Measurements from ENCODE around the gene CASTOR1. TPM values are rescaled to one million over a fixed set of nuclear protein-coding genes. Genes with fewer than 3 reads are reported as not detected.
A peak's percentile ranks its signal among the peaks of the same experiment; 100 is the strongest.

Gene CASTOR1
- total RNA-seq, 2 experiments from 2014 or later = 3.6 to 4.0 TPM

- Mint-ChIP-seq H3K4me3 (peak overlapping the region; percentile 71), H3K27me3 (no peaks in the 10 kb centered on the region), H3K9me3 (no peaks in the 10 kb centered on the region), H3K4me1 (ENCODE audit: low read depth) (peaks cover 34% of the 10 kb centered on the region), H3K27ac (peak overlapping the region; percentile 69), H3K36me3 (peaks cover 45% of the 10 kb centered on the region)
- intact Hi-C loops (cut with micrococcal nuclease) = loop anchor here (1.0 to 10.0 kb wide), 2 partner anchors 24 to 498 kb away; partner anchors contain the start of genes UQCR10 and ZMAT5
- ChIA-PET CTCF (interaction anchor here (0.6 to 7.9 kb wide), 29 partner anchors 9 to 452 kb away, joined by 3 to 154 read pairs (median 5); partner anchors contain the start of genes CASTOR1, LIF and RNF215), POLR2A (interaction anchor here (1.0 to 1.6 kb wide), 3 partner anchors 19 to 125 kb away, joined by 3 to 4 read pairs (median 3); partner anchors contain the start of gene RNF215)
- DNase-seq = peak; percentile 86
Observed at GRCh38 chr22:30262917-30263741, 26.2 kb downstream of the CASTOR1 start.

- no peak for DNase-seq
- Mint-ChIP-seq H3K27ac (peak overlapping the region; percentile 67), H3K9me3 (no peaks in the 10 kb centered on the region), H3K27me3 (no peaks in the 10 kb centered on the region), H3K4me1 (ENCODE audit: low read depth) (peaks cover 30% of the 10 kb centered on the region), H3K4me3 (no peak overlapping the region), H3K36me3 (peaks cover 41% of the 10 kb centered on the region)
- ChIA-PET CTCF (interaction anchor here (1.7 to 7.9 kb wide), 4 partner anchors 19 to 155 kb away, joined by 7 to 154 read pairs (median 13); partner anchors contain the start of gene CASTOR1), POLR2A (interaction anchor here (1.6 kb wide), 1 partner anchor 29 kb away, joined by 3 read pairs; no protein-coding TSS in a partner anchor)
- intact Hi-C loops (cut with micrococcal nuclease) = loop anchor here (10.0 kb wide), 1 partner anchor 497 kb away; the partner anchor contains the start of genes UQCR10 and ZMAT5
Observed at GRCh38 chr22:30262112-30262511, 27.2 kb downstream of the CASTOR1 start.

DNA sequence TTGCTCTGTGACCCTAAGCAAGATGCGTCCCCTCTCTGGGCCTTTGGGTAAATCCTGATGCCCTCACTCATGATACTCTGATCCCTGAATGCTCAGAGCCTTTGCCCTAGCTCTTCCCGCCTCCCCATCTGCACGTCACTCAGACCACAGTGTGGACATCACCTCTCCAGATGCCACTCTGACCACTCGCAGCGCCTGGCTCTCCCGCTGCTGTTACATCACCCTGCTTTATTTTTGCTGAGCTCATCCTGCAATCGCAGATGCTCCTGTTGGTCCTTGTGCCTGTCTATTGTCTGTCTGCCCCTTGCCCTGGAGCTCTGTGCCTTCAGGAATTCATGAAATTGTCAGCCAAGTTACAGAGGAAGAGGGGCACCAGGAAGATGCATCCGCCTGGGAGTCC lies 28.2 kb downstream of the CASTOR1 start:
- Mint-ChIP-seq H3K27ac (peak overlapping the region; percentile 10), H3K4me3 (no peak overlapping the region), H3K4me1 (ENCODE audit: low read depth) (peaks cover 30% of the 10 kb centered on the region), H3K27me3 (no peaks in the 10 kb centered on the region), H3K36me3 (peaks cover 33% of the 10 kb centered on the region), H3K9me3 (no peaks in the 10 kb centered on the region)
- ChIA-PET CTCF (interaction anchor here (0.9 to 7.9 kb wide), 5 partner anchors 17 to 154 kb away, joined by 3 to 154 read pairs (median 7); partner anchors contain the start of gene CASTOR1), POLR2A (interaction anchor here (1.4 kb wide), 1 partner anchor 27 kb away, joined by 6 read pairs; no protein-coding TSS in a partner anchor)
- intact Hi-C loops (cut with micrococcal nuclease) = loop anchor here (10.0 kb wide), 1 partner anchor 496 kb away; the partner anchor contains the start of genes UQCR10 and ZMAT5
- no peak for DNase-seq

- H3K9me3 Mint-ChIP-seq = no peaks in the 10 kb centered on the region
- H3K36me3 Mint-ChIP-seq = peaks cover 29% of the 10 kb centered on the region
- DNase-seq = no peak
- intact Hi-C loops (cut with micrococcal nuclease) = loop anchor here (10.0 kb wide), 1 partner anchor 496 kb away; the partner anchor contains the start of genes UQCR10 and ZMAT5
- CTCF ChIA-PET = interaction anchor here (0.9 to 7.9 kb wide), 6 partner anchors 17 to 153 kb away, joined by 3 to 154 read pairs (median 5); partner anchors contain the start of gene CASTOR1
- H3K27ac Mint-ChIP-seq = no peak overlapping the region
- POLR2A ChIA-PET = interaction anchor here (1.4 kb wide), 1 partner anchor 27 kb away, joined by 6 read pairs; no protein-coding TSS in a partner anchor
- H3K4me3 Mint-ChIP-seq = no peak overlapping the region
- H3K27me3 Mint-ChIP-seq = no peaks in the 10 kb centered on the region
- H3K4me1 Mint-ChIP-seq (ENCODE audit: low read depth) = peaks cover 29% of the 10 kb centered on the region
Observed at GRCh38 chr22:30260682-30261081, 28.6 kb downstream of the CASTOR1 start.

DNA sequence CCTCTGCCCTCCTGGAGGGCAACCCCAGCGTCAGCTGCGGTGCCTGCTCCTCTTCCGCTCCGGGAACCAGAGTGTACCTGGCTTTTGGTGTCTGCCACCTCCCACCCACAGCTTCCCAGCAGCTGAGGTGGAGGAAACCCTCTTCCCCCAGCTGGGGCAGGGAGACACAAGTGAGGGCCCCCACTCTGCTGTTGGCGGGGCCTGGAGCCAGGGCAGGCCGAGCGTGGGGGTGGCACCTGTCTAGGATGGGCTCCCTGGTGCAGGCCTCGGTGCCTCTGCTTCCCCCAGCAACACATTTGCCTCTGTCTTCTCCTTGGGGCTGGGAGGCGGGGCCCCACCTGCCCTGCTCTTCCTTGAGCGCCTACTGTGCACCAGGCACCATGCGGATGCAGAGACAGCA lies 29.0 kb downstream of the CASTOR1 start:
- H3K36me3 Mint-ChIP-seq = peaks cover 28% of the 10 kb centered on the region
- ChIA-PET CTCF (interaction anchor here (1.0 to 7.9 kb wide), 4 partner anchors 27 to 153 kb away, joined by 3 to 154 read pairs (median 12); partner anchors contain the start of gene CASTOR1), POLR2A (no interaction called here)
- H3K27me3 Mint-ChIP-seq = no peaks in the 10 kb centered on the region
- no peaks in the 10 kb centered on the region for H3K9me3 Mint-ChIP-seq
- intact Hi-C loops (cut with micrococcal nuclease) = loop anchor here (10.0 kb wide), 1 partner anchor 495 kb away; the partner anchor contains the start of genes UQCR10 and ZMAT5
- no peak overlapping the region for H3K4me3 Mint-ChIP-seq
- no peak for DNase-seq
- H3K4me1 Mint-ChIP-seq (ENCODE audit: low read depth) = peaks cover 27% of the 10 kb centered on the region
- no peak overlapping the region for H3K27ac Mint-ChIP-seq

DNA sequence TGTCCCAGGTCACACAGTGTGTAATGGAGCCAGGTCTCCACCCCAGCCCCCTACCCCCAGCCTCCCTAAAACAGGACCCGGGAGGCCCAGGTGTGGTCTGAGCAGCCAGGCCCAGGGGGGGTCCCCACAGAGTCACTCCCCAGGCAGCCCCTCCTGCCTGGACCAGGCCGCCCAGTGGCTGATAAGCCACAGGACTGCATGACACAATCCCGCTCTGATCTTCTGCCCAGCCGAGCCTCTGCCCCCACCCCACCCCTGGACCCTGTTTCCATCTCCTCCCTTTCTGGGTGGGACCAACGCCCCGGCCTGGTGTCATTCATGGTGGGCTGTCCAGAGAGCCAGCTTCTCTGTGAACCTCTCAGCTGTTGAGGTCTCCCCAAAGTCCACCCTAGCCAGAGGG lies 35.0 kb downstream of the CASTOR1 start:
- no peak for DNase-seq
- Mint-ChIP-seq H3K27ac (no peak overlapping the region), H3K36me3 (no peaks in the 10 kb centered on the region), H3K4me3 (no peak overlapping the region), H3K27me3 (no peaks in the 10 kb centered on the region), H3K9me3 (no peaks in the 10 kb centered on the region), H3K4me1 (ENCODE audit: low read depth) (peaks cover 21% of the 10 kb centered on the region)
- intact Hi-C loops (cut with micrococcal nuclease) = no loop called here
- POLR2A ChIA-PET = interaction anchor here (0.6 kb wide), 1 partner anchor 612 kb away, joined by 3 read pairs; no protein-coding TSS in a partner anchor
- CTCF ChIA-PET = interaction anchor here (0.9 to 3.7 kb wide), 7 partner anchors 10 to 248 kb away, joined by 3 to 38 read pairs (median 3); partner anchors contain the start of gene CASTOR1

- CTCF ChIA-PET = interaction anchor here (3.6 to 3.7 kb wide), 2 partner anchors 11 to 35 kb away, joined by 15 to 38 read pairs; partner anchors contain the start of gene CASTOR1
- POLR2A ChIA-PET = no interaction called here
- intact Hi-C loops (cut with micrococcal nuclease) = no loop called here
- H3K36me3 Mint-ChIP-seq = no peaks in the 10 kb centered on the region
- no peak for DNase-seq
- no peak overlapping the region for H3K27ac Mint-ChIP-seq
- no peaks in the 10 kb centered on the region for H3K27me3 Mint-ChIP-seq
- no peaks in the 10 kb centered on the region for H3K9me3 Mint-ChIP-seq
- H3K4me3 Mint-ChIP-seq = no peak overlapping the region
- H3K4me1 Mint-ChIP-seq (ENCODE audit: low read depth) = peaks cover 26% of the 10 kb centered on the region
Observed at GRCh38 chr22:30253205-30253852, 36.0 kb downstream of the CASTOR1 start.

DNA sequence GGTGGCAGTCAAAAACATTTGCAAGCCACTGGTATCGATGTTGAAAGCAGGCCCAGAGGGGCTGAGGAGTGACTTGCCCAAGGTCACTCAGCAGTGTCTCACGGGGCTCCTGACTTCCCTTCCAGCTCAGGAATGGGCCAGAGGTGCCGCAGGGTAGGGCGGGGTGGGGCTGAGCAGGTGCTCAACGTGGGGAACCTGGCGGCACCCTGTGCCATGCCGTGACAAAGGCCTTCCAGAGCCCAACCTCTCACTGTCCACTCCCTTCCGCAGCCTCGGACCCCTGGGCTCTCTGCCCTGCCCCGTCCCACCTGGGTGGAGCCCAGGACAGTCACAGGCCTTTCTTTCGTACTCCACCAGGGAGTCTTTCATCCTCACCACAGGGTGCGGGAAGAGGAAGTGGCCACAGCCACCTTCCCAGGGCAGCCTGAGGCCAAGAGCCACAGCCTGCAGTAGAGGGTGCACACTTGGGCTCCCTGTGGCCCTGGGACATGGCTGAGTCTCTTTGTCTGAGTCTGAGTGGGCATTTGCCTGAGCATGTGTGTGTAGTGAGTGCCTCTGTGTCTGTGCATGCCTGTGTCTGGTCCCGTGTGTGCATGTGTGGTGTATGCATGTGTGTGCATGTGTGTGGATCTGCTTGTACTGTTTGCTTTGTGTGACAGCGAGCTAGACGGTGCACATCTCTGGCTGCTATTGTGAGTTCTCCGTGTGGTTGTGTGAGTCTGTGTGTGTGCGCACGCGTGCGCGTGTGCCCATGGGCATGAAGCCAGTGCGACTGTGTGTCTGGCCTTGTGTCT lies 36.7 kb downstream of the CASTOR1 start:
- Mint-ChIP-seq H3K4me1 (ENCODE audit: low read depth) (peaks cover 32% of the 10 kb centered on the region), H3K27ac (no peak overlapping the region), H3K36me3 (no peaks in the 10 kb centered on the region), H3K27me3 (no peaks in the 10 kb centered on the region), H3K9me3 (no peaks in the 10 kb centered on the region), H3K4me3 (no peak overlapping the region)
- POLR2A ChIA-PET = no interaction called here
- CTCF ChIA-PET = interaction anchor here (3.6 to 3.7 kb wide), 2 partner anchors 12 to 36 kb away, joined by 15 to 38 read pairs; partner anchors contain the start of gene CASTOR1
- DNase-seq = no peak
- intact Hi-C loops (cut with micrococcal nuclease) = no loop called here

DNA sequence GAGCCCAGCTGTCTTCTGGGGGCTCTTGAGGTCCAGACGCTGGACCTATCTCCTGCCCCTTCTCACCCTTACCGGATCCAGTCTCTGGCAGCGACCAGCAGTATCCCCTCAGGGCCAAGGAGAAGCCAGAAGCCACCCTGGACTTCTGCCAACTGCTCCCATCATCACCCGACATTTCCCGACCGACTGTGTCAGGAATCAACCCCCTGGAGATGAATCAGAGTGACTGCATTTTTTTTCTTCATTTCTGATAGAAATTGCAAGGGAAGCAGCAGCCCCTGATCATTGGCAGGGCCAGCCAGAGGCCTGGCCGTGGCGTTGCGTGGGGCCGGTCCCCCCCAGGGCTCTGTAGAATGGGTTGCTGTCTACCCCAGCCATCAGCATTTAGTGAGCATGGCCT lies 37.6 kb downstream of the CASTOR1 start:
- CTCF ChIA-PET = interaction anchor here (1.0 to 1.8 kb wide), 3 partner anchors 11 to 136 kb away, joined by 4 to 11 read pairs (median 8); partner anchors contain the start of gene RNF215
- Mint-ChIP-seq H3K4me3 (no peak overlapping the region), H3K27ac (no peak overlapping the region), H3K4me1 (ENCODE audit: low read depth) (peaks cover 41% of the 10 kb centered on the region), H3K27me3 (no peaks in the 10 kb centered on the region), H3K36me3 (no peaks in the 10 kb centered on the region), H3K9me3 (no peaks in the 10 kb centered on the region)
- DNase-seq = no peak
- POLR2A ChIA-PET = no interaction called here
- intact Hi-C loops (cut with micrococcal nuclease) = no loop called here

DNA sequence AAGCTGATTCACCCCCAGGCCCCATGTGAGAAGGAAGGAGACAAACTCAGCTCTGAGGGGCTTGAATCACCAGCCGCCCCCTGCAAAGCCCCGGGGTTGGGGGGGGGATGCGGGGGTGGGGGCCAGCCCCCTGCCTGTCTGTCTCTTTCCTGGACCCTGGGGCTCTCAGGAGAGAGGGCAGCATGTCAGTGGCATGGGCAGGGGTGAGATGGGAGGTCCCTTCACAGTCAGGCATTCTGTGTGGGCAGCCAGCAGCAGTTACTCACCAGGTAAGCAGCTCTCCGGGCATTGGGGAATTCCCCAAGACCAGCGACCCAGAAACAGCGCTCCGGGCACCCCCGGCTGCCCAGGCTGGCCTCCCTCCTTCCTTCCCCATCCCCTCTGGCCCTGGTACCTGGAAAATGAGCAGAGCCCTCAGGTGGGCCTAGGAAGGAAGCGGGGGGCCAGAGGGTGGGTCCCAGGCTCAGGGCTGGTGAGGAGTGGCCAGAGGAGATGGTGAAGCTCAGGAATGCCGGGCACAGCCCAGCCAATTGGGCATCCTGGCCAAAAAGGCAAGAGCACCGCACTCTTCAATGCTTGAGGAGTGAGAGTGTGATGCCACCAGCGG lies 38.5 kb downstream of the CASTOR1 start:
- Mint-ChIP-seq H3K36me3 (peaks cover 4% of the 10 kb centered on the region), H3K27ac (peak overlapping the region; percentile 33), H3K9me3 (no peaks in the 10 kb centered on the region), H3K27me3 (no peaks in the 10 kb centered on the region), H3K4me1 (ENCODE audit: low read depth) (peaks cover 43% of the 10 kb centered on the region), H3K4me3 (no peak overlapping the region)
- ChIA-PET CTCF (interaction anchor here (1.0 to 1.8 kb wide), 5 partner anchors 12 to 136 kb away, joined by 3 to 11 read pairs (median 5); partner anchors contain the start of gene RNF215), POLR2A (interaction anchor here (0.6 to 0.9 kb wide), 3 partner anchors 30 to 136 kb away, joined by 3 to 4 read pairs (median 3); no protein-coding TSS in a partner anchor)
- intact Hi-C loops (cut with micrococcal nuclease) = no loop called here
- peak; percentile 73 for DNase-seq
